CD14-positive monocyte (primary cell): Measurements from ENCODE around the gene LARP1. TPM values are rescaled to one million over a fixed set of nuclear protein-coding genes. Genes with fewer than 3 reads are reported as not detected.

Source experiments
- DNase-seq, 3 donors: peaks; one replicate each; pipeline ENCODE4 v3.0.0-alpha.2; 2011 to 2022
- H2AFZ ChIP-seq: 2 replicates; pipeline ENCODE4 v1.6.0; 2012; ENCODE audit warnings: mild to moderate bottlenecking, low read depth, low read length, inconsistent platforms; ENCODE audit not compliant: insufficient read depth, poor library complexity, severe bottlenecking
- H3K27ac ChIP-seq, 2 donors: 1 replicate in 1 of 2; 2 replicates in 1 of 2; pipeline ENCODE4 v1.5.1; 2012 to 2013; ENCODE audit warnings: low read length in 2 of 2, control low read depth in 1 of 2, inconsistent platforms in 1 of 2, low read depth in 1 of 2, mild to moderate bottlenecking in 1 of 2
- H3K27me3 ChIP-seq, 2 donors: one replicate each; pipeline versions ENCODE4 v1.6.0 to v1.6.1; 2011 to 2013; ENCODE audit warnings: low read length in 2 of 2; ENCODE audit not compliant: control insufficient read depth in 2 of 2, insufficient read depth in 2 of 2
- H3K36me3 ChIP-seq, 2 donors: replicated peaks in 1 of 2; 1 replicate in 1 of 2; 2 replicates in 1 of 2; pipeline versions ENCODE4 v1.5.1 to v1.6.1; 2012 to 2013; ENCODE audit warnings: low read length in 2 of 2, control low read depth in 1 of 2, inconsistent platforms in 1 of 2, mild to moderate bottlenecking in 1 of 2; ENCODE audit not compliant: insufficient read depth in 2 of 2, control insufficient read depth in 1 of 2
- H3K4me1 ChIP-seq, 2 donors: 1 replicate in 1 of 2; 2 replicates in 1 of 2; pipeline versions ENCODE4 v1.5.1 to v1.6.1; 2012 to 2013; ENCODE audit warnings: low read length in 2 of 2, control low read depth in 1 of 2, inconsistent platforms in 1 of 2, mild to moderate bottlenecking in 1 of 2, moderate library complexity in 1 of 2; ENCODE audit not compliant: insufficient read depth in 2 of 2, control insufficient read depth in 1 of 2
- H3K4me2 ChIP-seq: replicated peaks from 2 replicates; pipeline ENCODE3; 2012; ENCODE audit warnings: low read length, moderate library complexity, mild to moderate bottlenecking; ENCODE audit not compliant: poor library complexity, severe bottlenecking; ENCODE audit errors: extremely low read depth
- H3K4me3 ChIP-seq, 3 experiments: fragments of 200-600 bp in 1 of 3; sonication (generic) in 1 of 3; replicated peaks in 1 of 3; 1 replicate in 2 of 3; 2 replicates in 1 of 3; pipeline ENCODE4 v1.5.1; 2011 to 2013; ENCODE audit warnings: low read length in 3 of 3, mild to moderate bottlenecking in 3 of 3, control low read depth in 2 of 3, low read depth in 2 of 3, inconsistent platforms in 1 of 3, moderate library complexity in 1 of 3
- H3K79me2 ChIP-seq: 2 replicates; pipeline ENCODE4 v1.6.0; 2012; ENCODE audit warnings: mild to moderate bottlenecking, control low read depth, inconsistent platforms, low read length, moderate library complexity; ENCODE audit not compliant: insufficient read depth
- H3K9ac ChIP-seq: 2 replicates; pipeline ENCODE4 v1.6.0; 2017; ENCODE audit warnings: low read length, mild to moderate bottlenecking; ENCODE audit not compliant: insufficient read depth, poor library complexity, severe bottlenecking
- H3K9me3 ChIP-seq, 2 donors: replicated peaks in 1 of 2; 1 replicate in 1 of 2; 2 replicates in 1 of 2; pipeline versions ENCODE4 v1.5.1 to v1.6.1; 2012 to 2013; ENCODE audit warnings: low read length in 2 of 2, control low read depth in 1 of 2; ENCODE audit not compliant: control insufficient read depth in 1 of 2, insufficient read depth in 1 of 2
- H4K20me1 ChIP-seq: 2 replicates; pipeline ENCODE4 v1.6.0; 2012; ENCODE audit warnings: mild to moderate bottlenecking, low read length, control low read depth, moderate library complexity; ENCODE audit not compliant: insufficient read depth
- H3K27ac Mint-ChIP-seq, 7 donors: one replicate each; pipeline ENCODE4 v1.8.0; 2020; ENCODE audit warnings: mild to moderate bottlenecking in 7 of 7, mixed read lengths in 7 of 7, moderate library complexity in 6 of 7, inconsistent platforms in 2 of 7
- H3K27me3 Mint-ChIP-seq, 3 donors: one replicate each; pipeline ENCODE4 v1.8.0; 2021 to 2022; ENCODE audit warnings: low read depth in 3 of 3, mild to moderate bottlenecking in 3 of 3, mixed read lengths in 3 of 3, moderate library complexity in 3 of 3, inconsistent platforms in 1 of 3
- H3K36me3 Mint-ChIP-seq, 2 donors: one replicate each; pipeline ENCODE4 v1.8.0; 2020; ENCODE audit warnings: mixed read lengths in 2 of 2, inconsistent platforms in 1 of 2, mild to moderate bottlenecking in 1 of 2
- H3K4me1 Mint-ChIP-seq: one replicate; pipeline ENCODE4 v1.8.0; 2020; ENCODE audit warnings: mild to moderate bottlenecking, mixed read lengths
- H3K4me3 Mint-ChIP-seq, 2 donors: one replicate each; pipeline ENCODE4 v1.8.0; 2020; ENCODE audit warnings: mild to moderate bottlenecking in 2 of 2, mixed read lengths in 2 of 2, moderate library complexity in 1 of 2
- H3K9me3 Mint-ChIP-seq, 7 donors: one replicate each; pipeline ENCODE4 v1.8.0; 2020 to 2022; ENCODE audit warnings: mixed read lengths in 7 of 7, mild to moderate bottlenecking in 6 of 7, moderate library complexity in 6 of 7, inconsistent platforms in 2 of 7
- CTCF ChIP-seq: fragments of 200-600 bp; IDR thresholded peaks from one replicate; pipeline ENCODE4 v1.8.0; 2022; ENCODE audit warnings: antibody characterized with exemption, mild to moderate bottlenecking
- WGBS: methylation state at CpG from one replicate; pipeline ENCODE4 v1.1.5; 2013; ENCODE audit warnings: missing lambda C conversion rate; ENCODE audit not compliant: insufficient coverage; 5-methylcytosine and 5-hydroxymethylcytosine counted together
- intact Hi-C, 2 donors: fragments of 100-400 bp; cut with micrococcal nuclease; formaldehyde crosslinking; loops; one replicate each; pipeline versions ENCODE4 v1.15.0 to v1.15.1; 2023
- polyA plus RNA-seq, 3 donors: library from polyadenylated mRNA; depleted of rRNA in 1 of 3; unstranded in 2 of 3; stranded (reverse) in 1 of 3; fragments of 300-500 nt in 2 of 3; fragments of >200 nt in 1 of 3; fragmentation: Illumina TruSeq in 2 of 3; gene quantifications; 1 replicate in 2 of 3; 2 replicates in 1 of 3; pipeline ENCODE4 v1.2.3, GENCODE V29; 2012 to 2021

LARP1 gene
- polyA plus RNA-seq, 3 donors: 4.7 to 55.0 (median 5.8) TPM

- Histone ChIP-seq H3K4me3 (no peak overlapping the region), H3K79me2 (no peaks in the 10 kb centered on the region), H3K4me2 (no peak overlapping the region), H3K27me3 (no peaks in the 10 kb centered on the region), H3K36me3 (peaks cover 59 to 66% of the 10 kb centered on the region in 2 donors), H3K4me1 (peaks cover 3 to 5% of the 10 kb centered on the region in 2 donors), H2AFZ (no peak overlapping the region), H3K9me3 (no peaks in the 10 kb centered on the region), H3K9ac (no peak overlapping the region), H4K20me1 (peaks cover 24% of the 10 kb centered on the region), H3K27ac (no peak overlapping the region)
- DNase-seq: no peak
- H3K4me3 Mint-ChIP-seq: no peak overlapping the region
- WGBS: 80% methylated on average over 1 of the region's 5 CpGs
- H3K4me1 Mint-ChIP-seq: peaks cover 12% of the 10 kb centered on the region
- H3K36me3 Mint-ChIP-seq: peaks cover 57 to 66% of the 10 kb centered on the region in 2 donors
- no peaks in the 10 kb centered on the region for H3K27me3 Mint-ChIP-seq
- H3K27ac Mint-ChIP-seq: peak overlapping the region in 2 of 7 donors; percentile 4 to 59
- no peaks in the 10 kb centered on the region for H3K9me3 Mint-ChIP-seq
- no peak for TF ChIP-seq CTCF
- intact Hi-C loops: no loop called here
Measured at GRCh38 chr5:154816891-154817492, 61.8 kb downstream of the LARP1 start.

GRCh38 chr5:154817815-154818214 is 62.6 kb downstream of the LARP1 start:
- no peaks in the 10 kb centered on the region for H3K27me3 Mint-ChIP-seq
- Histone ChIP-seq H3K27me3 (no peaks in the 10 kb centered on the region), H3K4me3 (no peak overlapping the region), H4K20me1 (peaks cover 28% of the 10 kb centered on the region), H3K9me3 (no peaks in the 10 kb centered on the region), H3K79me2 (no peaks in the 10 kb centered on the region), H3K27ac (peak overlapping the region in 1 of 2 donors; percentile 25), H3K9ac (no peak overlapping the region), H3K36me3 (peaks cover 59 to 63% of the 10 kb centered on the region in 2 donors), H2AFZ (no peak overlapping the region), H3K4me1 (peaks cover 8% of the 10 kb centered on the region in 2 donors), H3K4me2 (no peak overlapping the region)
- H3K4me1 Mint-ChIP-seq: peaks cover 13% of the 10 kb centered on the region
- intact Hi-C loops: no loop called here
- no peak for DNase-seq
- H3K27ac Mint-ChIP-seq: no peak overlapping the region
- TF ChIP-seq CTCF: no peak
- no peak overlapping the region for H3K4me3 Mint-ChIP-seq
- H3K36me3 Mint-ChIP-seq: peaks cover 54 to 59% of the 10 kb centered on the region in 2 donors
- no peaks in the 10 kb centered on the region for H3K9me3 Mint-ChIP-seq
- no CpG with 5 or more reads among the region's 6 CpGs for WGBS
